Measurements from ENCODE around the gene NKIRAS2.

Gene NKIRAS2

GRCh38 chr17:42061646-42062487 lies 42.0 kb downstream of the NKIRAS2 start:
- Histone ChIP-seq H3K27ac (no peak overlapping the region), H3K4me3 (no peak overlapping the region), H3K36me3 (no peaks in the 10 kb centered on the region), H3K9me3 (no peaks in the 10 kb centered on the region), H3K4me1 (no peaks in the 10 kb centered on the region), H3K27me3 (peaks cover 0 to 29% of the 10 kb centered on the region in 2 donors)
- DNase-seq = no peak
- intact Hi-C loops (cut with DNase I; ENCODE audit: low total_unique reads) = no loop called here
- no peak for TF ChIP-seq CTCF (IDR thresholded peaks at IDR 0.05)

GRCh38 chr17:42062681-42063080 lies 42.8 kb downstream of the NKIRAS2 start:
- Histone ChIP-seq H3K9me3 (no peaks in the 10 kb centered on the region), H3K27ac (no peak overlapping the region), H3K4me1 (no peaks in the 10 kb centered on the region), H3K4me3 (no peak overlapping the region), H3K36me3 (no peaks in the 10 kb centered on the region), H3K27me3 (peaks cover 0 to 31% of the 10 kb centered on the region in 2 donors)
- intact Hi-C loops (cut with DNase I; ENCODE audit: low total_unique reads) = no loop called here
- DNase-seq = no peak
- TF ChIP-seq CTCF (IDR thresholded peaks at IDR 0.05) = no peak

- no peak for DNase-seq
- Histone ChIP-seq H3K9me3 (no peaks in the 10 kb centered on the region), H3K4me1 (no peaks in the 10 kb centered on the region), H3K27me3 (peaks cover 0 to 36% of the 10 kb centered on the region in 2 donors), H3K27ac (no peak overlapping the region), H3K36me3 (no peaks in the 10 kb centered on the region), H3K4me3 (no peak overlapping the region)
- no peak for TF ChIP-seq CTCF (IDR thresholded peaks at IDR 0.05)
- intact Hi-C loops (cut with DNase I; ENCODE audit: low total_unique reads) = loop anchor here (5.0 kb wide), 2 partner anchors 37 to 52 kb away; no protein-coding TSS in a partner anchor
Measured at GRCh38 chr17:42065201-42065600, 45.3 kb downstream of the NKIRAS2 start.

GRCh38 chr17:42067371-42068091 lies 47.6 kb downstream of the NKIRAS2 start:
- Histone ChIP-seq H3K36me3 (no peaks in the 10 kb centered on the region), H3K4me3 (no peak overlapping the region), H3K9me3 (no peaks in the 10 kb centered on the region), H3K27me3 (peaks cover 4 to 59% of the 10 kb centered on the region in 2 donors), H3K27ac (no peak overlapping the region), H3K4me1 (peaks cover 0 to 10% (median 8%) of the 10 kb centered on the region in 4 donors)
- TF ChIP-seq CTCF (IDR thresholded peaks at IDR 0.05) = peak; percentile 80 to 89
- DNase-seq = peak; percentile 64 to 73
- intact Hi-C loops (cut with DNase I; ENCODE audit: low total_unique reads) = loop anchor here (5.0 kb wide), 2 partner anchors 35 to 50 kb away; no protein-coding TSS in a partner anchor

- Histone ChIP-seq H3K4me3 (no peak overlapping the region), H3K27ac (no peak overlapping the region), H3K4me1 (peaks cover 0 to 12% (median 10%) of the 10 kb centered on the region in 4 donors), H3K9me3 (no peaks in the 10 kb centered on the region), H3K36me3 (no peaks in the 10 kb centered on the region), H3K27me3 (peaks cover 6 to 70% of the 10 kb centered on the region in 2 donors)
- TF ChIP-seq CTCF (IDR thresholded peaks at IDR 0.05) = no peak
- intact Hi-C loops (cut with DNase I; ENCODE audit: low total_unique reads) = loop anchor here (5.0 kb wide), 2 partner anchors 33 to 48 kb away; no protein-coding TSS in a partner anchor
- no peak for DNase-seq
Measured at GRCh38 chr17:42068979-42069378, 49.1 kb downstream of the NKIRAS2 start.
